ENCODE data around the gene FAF2. TPM values are rescaled to one million over a fixed set of nuclear protein-coding genes. Genes with fewer than 3 reads are reported as not detected.

Gene FAF2
- total and polyA plus RNA-seq, 4 donors = 5.0 to 31.4 (median 18.9) TPM

DNA sequence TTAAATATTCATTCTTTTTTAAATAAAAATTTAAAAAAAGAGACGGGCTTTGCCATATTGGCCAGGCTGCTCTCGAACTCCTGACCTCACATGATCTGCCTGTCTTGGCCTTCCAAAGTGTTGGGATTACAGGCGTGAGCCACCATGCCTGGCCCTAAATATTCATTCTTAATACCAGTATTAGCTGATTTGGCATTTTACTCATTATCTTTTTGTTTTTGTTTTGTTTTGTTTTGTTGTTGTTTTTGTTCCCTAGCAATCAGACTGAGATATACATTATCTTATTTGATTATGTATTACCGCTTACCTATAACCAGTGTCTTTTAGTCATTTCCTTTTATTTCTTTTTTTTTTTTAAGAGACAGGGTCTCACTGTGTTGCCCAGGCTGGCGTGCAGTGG is 51.1 kb downstream of the FAF2 start:
- Histone ChIP-seq H3K4me1 (ENCODE audit: control insufficient read depth in 1 of 2, insufficient read depth in 2 of 2, low read length in 2 of 2) (no peaks in the 10 kb centered on the region), H3K9me3 (ENCODE audit: control insufficient read depth, low read length) (no peaks in the 10 kb centered on the region), H3K36me3 (ENCODE audit: control insufficient read depth in 1 of 2, insufficient read depth in 2 of 2, low read length in 1 of 2) (peaks cover 7 to 11% of the 10 kb centered on the region in 2 donors), H3K4me3 (ENCODE audit: low read length in 2 of 2) (no peak overlapping the region), H3K27ac (ENCODE audit: low read depth in 1 of 2, low read length in 2 of 2) (no peak overlapping the region), H3K27me3 (ENCODE audit: control insufficient read depth in 1 of 2, insufficient read depth in 2 of 2, low read length in 1 of 2) (no peaks in the 10 kb centered on the region)
- WGBS, 2 donors = 90 to 92% methylated on average over 5 of the region's 5 CpGs
- DNase-seq = no peak
- intact Hi-C loops (cut with DNase I) = no loop called here
- ATAC-seq (ENCODE audit: low FRiP score) = no peak

DNA sequence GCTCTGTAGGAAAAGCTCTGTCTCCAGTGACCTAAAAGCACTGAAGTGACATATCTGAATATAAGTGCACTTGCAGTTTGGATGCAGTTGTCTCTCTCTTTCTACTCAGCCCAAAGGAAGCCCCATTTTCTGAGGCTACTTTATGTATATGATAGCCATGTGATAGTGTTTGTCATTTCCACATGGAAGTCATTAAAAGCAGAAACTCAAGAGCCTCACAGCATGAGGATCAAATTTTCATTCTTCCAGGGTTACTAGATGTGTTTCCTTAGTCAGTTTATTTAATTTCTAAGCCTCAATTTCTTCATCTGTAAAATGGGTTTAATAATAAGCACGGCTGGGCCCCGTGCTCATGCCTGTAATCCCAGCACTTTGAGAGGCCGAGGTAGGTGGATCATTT is 52.3 kb downstream of the FAF2 start:
- Histone ChIP-seq H3K4me3 (ENCODE audit: low read length in 2 of 2) (no peak overlapping the region), H3K27me3 (ENCODE audit: control insufficient read depth in 1 of 2, insufficient read depth in 2 of 2, low read length in 1 of 2) (no peaks in the 10 kb centered on the region), H3K36me3 (ENCODE audit: control insufficient read depth in 1 of 2, insufficient read depth in 2 of 2, low read length in 1 of 2) (peaks cover 7 to 13% of the 10 kb centered on the region in 2 donors), H3K9me3 (ENCODE audit: control insufficient read depth, low read length) (no peaks in the 10 kb centered on the region), H3K27ac (ENCODE audit: low read depth in 1 of 2, low read length in 2 of 2) (no peak overlapping the region), H3K4me1 (ENCODE audit: control insufficient read depth in 1 of 2, insufficient read depth in 2 of 2, low read length in 2 of 2) (no peaks in the 10 kb centered on the region)
- ATAC-seq (ENCODE audit: low FRiP score) (no peak), DNase-seq (no peak)
- WGBS, 2 donors = 94 to 96% methylated on average over 3 of the region's 3 CpGs
- intact Hi-C loops (cut with DNase I) = no loop called here

DNA sequence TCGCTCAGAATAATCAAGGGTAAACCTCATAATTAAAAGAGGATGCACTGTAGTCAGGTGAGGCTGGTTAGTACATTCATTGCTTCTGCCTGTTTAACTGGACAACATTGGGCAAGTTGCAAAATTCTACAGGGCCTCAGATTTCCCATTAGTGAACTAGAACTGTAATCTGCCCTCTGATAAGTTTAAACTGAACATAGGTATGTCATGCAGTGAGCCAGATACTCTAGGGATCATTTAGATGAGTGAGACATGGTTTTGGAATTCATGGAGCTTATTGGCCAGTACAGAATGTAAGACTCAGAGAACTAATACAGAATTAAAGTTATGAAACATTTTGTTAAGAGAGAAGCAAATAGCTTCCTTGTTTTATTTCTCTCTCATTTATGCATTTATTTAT is 53.1 kb downstream of the FAF2 start:
- DNase-seq (no peak), ATAC-seq (ENCODE audit: low FRiP score) (no peak)
- intact Hi-C loops (cut with DNase I) = no loop called here
- no peaks in the 10 kb centered on the region for H3K4me1 ChIP-seq (ENCODE audit: control insufficient read depth in 1 of 2, insufficient read depth in 2 of 2, low read length in 2 of 2)
- 95% methylated on average over 1 of the region's 1 CpG for WGBS, 2 donors
- no peak overlapping the region for H3K27ac ChIP-seq (ENCODE audit: low read depth in 1 of 2, low read length in 2 of 2)
- peaks cover 4 to 13% of the 10 kb centered on the region in 2 donors for H3K36me3 ChIP-seq (ENCODE audit: control insufficient read depth in 1 of 2, insufficient read depth in 2 of 2, low read length in 1 of 2)
- H3K9me3 ChIP-seq (ENCODE audit: control insufficient read depth, low read length) = no peaks in the 10 kb centered on the region
- no peaks in the 10 kb centered on the region for H3K27me3 ChIP-seq (ENCODE audit: control insufficient read depth in 1 of 2, insufficient read depth in 2 of 2, low read length in 1 of 2)
- H3K4me3 ChIP-seq (ENCODE audit: low read length in 2 of 2) = no peak overlapping the region

DNA sequence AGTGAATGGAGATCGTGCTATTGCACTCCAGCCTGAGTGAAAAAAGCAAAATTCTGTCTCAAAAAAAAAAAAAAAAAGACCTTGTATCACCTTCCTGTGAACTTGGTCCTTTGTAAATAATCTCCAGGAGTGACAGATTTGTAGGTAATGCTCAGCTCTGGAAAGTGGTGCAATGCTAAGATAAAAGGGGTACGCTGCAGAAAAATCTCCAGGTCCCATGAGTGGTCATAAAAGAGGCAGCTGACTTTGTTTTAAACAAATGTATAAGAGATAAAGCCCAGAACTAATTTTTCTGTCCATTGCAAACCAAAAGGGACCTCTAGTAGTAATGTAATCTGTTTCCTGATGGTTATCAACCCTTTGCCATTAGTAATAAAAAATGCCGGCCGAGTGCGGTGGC is 55.3 kb downstream of the FAF2 start:
- H3K4me3 ChIP-seq (ENCODE audit: low read length in 2 of 2) = no peak overlapping the region
- no peak overlapping the region for H3K27ac ChIP-seq (ENCODE audit: low read depth in 1 of 2, low read length in 2 of 2)
- no peaks in the 10 kb centered on the region for H3K9me3 ChIP-seq (ENCODE audit: control insufficient read depth, low read length)
- H3K36me3 ChIP-seq (ENCODE audit: control insufficient read depth in 1 of 2, insufficient read depth in 2 of 2, low read length in 1 of 2) = peaks cover 4 to 17% of the 10 kb centered on the region in 2 donors
- intact Hi-C loops (cut with DNase I) = no loop called here
- no peaks in the 10 kb centered on the region for H3K27me3 ChIP-seq (ENCODE audit: control insufficient read depth in 1 of 2, insufficient read depth in 2 of 2, low read length in 1 of 2)
- WGBS, 2 donors = 94 to 95% methylated on average over 5 of the region's 5 CpGs
- H3K4me1 ChIP-seq (ENCODE audit: control insufficient read depth in 1 of 2, insufficient read depth in 2 of 2, low read length in 2 of 2) = no peaks in the 10 kb centered on the region
- ATAC-seq (ENCODE audit: low FRiP score) (no peak), DNase-seq (no peak)

DNA sequence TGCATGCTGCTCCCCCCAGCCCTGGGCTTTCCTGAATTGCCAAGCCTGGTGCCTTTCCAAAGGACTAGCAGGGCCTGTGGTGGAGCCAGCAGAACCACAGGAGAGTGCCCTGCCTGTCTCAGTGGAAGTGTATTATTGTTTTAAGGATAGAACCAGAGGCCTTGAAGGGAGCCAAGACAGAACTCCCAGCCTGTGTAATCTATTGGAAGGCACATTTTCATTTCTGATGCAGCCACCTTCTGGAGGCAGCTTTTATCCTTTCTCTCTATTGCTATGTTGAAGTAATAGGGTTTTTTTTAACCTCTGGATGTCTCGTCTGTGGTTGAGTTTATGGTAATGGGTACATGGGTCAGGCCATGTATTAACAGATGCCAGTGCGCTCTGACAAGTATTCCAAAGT is 59.7 kb downstream of the FAF2 start:
- 77 to 90% methylated on average over 2 of the region's 2 CpGs for WGBS, 2 donors
- Histone ChIP-seq H3K27me3 (ENCODE audit: control insufficient read depth in 1 of 2, insufficient read depth in 2 of 2, low read length in 1 of 2) (no peaks in the 10 kb centered on the region), H3K36me3 (ENCODE audit: control insufficient read depth in 1 of 2, insufficient read depth in 2 of 2, low read length in 1 of 2) (peaks cover 0 to 11% of the 10 kb centered on the region in 2 donors), H3K9me3 (ENCODE audit: control insufficient read depth, low read length) (no peaks in the 10 kb centered on the region), H3K4me3 (ENCODE audit: low read length in 2 of 2) (no peak overlapping the region), H3K27ac (ENCODE audit: low read depth in 1 of 2, low read length in 2 of 2) (no peak overlapping the region), H3K4me1 (ENCODE audit: control insufficient read depth in 1 of 2, insufficient read depth in 2 of 2, low read length in 2 of 2) (no peaks in the 10 kb centered on the region)
- ATAC-seq (ENCODE audit: low FRiP score) (no peak), DNase-seq (no peak)
- intact Hi-C loops (cut with DNase I) = no loop called here

DNA sequence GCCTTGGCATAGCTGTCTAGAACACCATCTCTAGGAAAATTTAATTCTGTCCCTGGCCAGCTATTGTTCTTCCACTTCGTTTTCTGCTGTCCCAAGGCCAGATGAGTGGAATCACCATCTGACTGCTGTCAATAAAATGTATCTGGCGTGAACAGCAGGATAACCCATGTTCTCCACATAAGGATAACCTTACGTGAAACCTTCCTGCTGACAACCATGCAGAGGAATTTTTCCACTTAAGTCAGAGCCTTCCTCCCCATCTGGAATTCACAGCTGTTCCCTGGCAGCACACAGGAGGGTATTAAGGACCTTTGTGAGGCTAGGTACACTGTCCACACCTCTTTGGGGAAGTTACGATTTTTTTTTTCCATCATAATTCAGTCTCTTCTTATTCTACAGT is 60.4 kb downstream of the FAF2 start:
- intact Hi-C loops (cut with DNase I) = no loop called here
- Histone ChIP-seq H3K27me3 (ENCODE audit: control insufficient read depth in 1 of 2, insufficient read depth in 2 of 2, low read length in 1 of 2) (no peaks in the 10 kb centered on the region), H3K4me1 (ENCODE audit: control insufficient read depth in 1 of 2, insufficient read depth in 2 of 2, low read length in 2 of 2) (no peaks in the 10 kb centered on the region), H3K36me3 (ENCODE audit: control insufficient read depth in 1 of 2, insufficient read depth in 2 of 2, low read length in 1 of 2) (peaks cover 0 to 11% of the 10 kb centered on the region in 2 donors), H3K9me3 (ENCODE audit: control insufficient read depth, low read length) (no peaks in the 10 kb centered on the region), H3K27ac (ENCODE audit: low read depth in 1 of 2, low read length in 2 of 2) (no peak overlapping the region), H3K4me3 (ENCODE audit: low read length in 2 of 2) (no peak overlapping the region)
- 79 to 80% methylated on average over 4 of the region's 4 CpGs for WGBS, 2 donors
- DNase-seq = no peak
- ATAC-seq (ENCODE audit: low FRiP score) = no peak

DNA sequence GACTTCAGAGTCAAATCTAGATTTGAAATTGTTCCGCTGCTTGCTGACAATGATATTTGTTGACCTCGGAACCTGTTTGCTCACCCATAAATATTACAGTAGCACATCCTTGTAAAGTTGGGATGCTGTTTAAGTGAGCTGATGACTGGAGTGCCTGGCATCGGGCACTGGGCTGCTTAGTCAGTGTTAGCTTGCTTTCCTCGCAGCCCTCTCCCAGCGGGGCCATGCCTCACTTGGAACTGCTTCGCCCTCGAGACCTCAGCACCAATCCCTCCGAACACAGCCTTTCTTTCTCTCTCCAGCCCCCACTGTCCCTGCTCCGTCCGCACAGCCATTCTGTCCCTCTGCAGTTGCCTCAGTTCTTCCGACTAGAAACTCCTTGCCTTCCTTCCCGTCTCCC is 65.6 kb downstream of the FAF2 start:
- no peak for DNase-seq
- H3K27me3 ChIP-seq (ENCODE audit: control insufficient read depth in 1 of 2, insufficient read depth in 2 of 2, low read length in 1 of 2) = no peaks in the 10 kb centered on the region
- no peaks in the 10 kb centered on the region for H3K4me1 ChIP-seq (ENCODE audit: control insufficient read depth in 1 of 2, insufficient read depth in 2 of 2, low read length in 2 of 2)
- ATAC-seq (ENCODE audit: low FRiP score) = no peak
- WGBS, 2 donors = 77 to 82% methylated on average over 12 of the region's 12 CpGs
- H3K4me3 ChIP-seq (ENCODE audit: low read length in 2 of 2) = no peak overlapping the region
- H3K36me3 ChIP-seq (ENCODE audit: control insufficient read depth in 1 of 2, insufficient read depth in 2 of 2, low read length in 1 of 2) = no peaks in the 10 kb centered on the region
- no peaks in the 10 kb centered on the region for H3K9me3 ChIP-seq (ENCODE audit: control insufficient read depth, low read length)
- intact Hi-C loops (cut with DNase I) = no loop called here
- H3K27ac ChIP-seq (ENCODE audit: low read depth in 1 of 2, low read length in 2 of 2) = no peak overlapping the region

DNA sequence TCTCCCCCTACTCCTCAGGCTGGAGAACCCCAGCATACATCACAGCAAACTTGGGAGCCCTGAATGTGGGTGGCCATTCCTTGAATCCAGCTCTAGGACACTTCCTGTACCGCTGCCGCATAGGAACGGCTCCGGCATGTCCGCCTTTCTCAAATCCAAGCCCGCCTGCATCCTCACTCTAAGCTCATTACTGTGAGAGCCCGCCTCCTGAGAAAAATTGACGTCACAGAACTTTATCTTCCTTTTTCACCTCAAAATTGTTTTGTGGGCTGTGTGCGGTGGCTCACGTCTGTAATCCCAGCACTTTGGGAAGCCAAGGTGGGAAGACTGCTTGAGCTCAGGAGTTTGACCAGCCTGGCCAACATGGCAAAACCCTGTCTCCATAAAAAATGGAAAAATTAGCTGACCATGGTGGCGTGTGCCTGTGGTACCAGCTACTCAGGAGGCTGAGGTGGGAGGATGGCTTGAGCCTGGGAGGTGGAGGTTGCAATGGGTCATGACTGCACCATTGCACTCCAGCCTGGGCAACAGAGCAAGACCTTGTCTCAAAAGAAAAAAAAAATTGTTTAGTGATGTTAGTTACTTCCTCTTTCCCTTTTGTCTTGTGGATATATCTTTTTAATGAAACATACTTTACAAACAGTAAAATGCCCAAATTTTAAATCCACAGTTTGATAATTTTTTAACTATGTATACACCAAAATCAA is 66.2 kb downstream of the FAF2 start:
- no peak overlapping the region for H3K4me3 ChIP-seq (ENCODE audit: low read length in 2 of 2)
- no peaks in the 10 kb centered on the region for H3K27me3 ChIP-seq (ENCODE audit: control insufficient read depth in 1 of 2, insufficient read depth in 2 of 2, low read length in 1 of 2)
- intact Hi-C loops (cut with DNase I) = no loop called here
- no peak overlapping the region for H3K27ac ChIP-seq (ENCODE audit: low read depth in 1 of 2, low read length in 2 of 2)
- no peaks in the 10 kb centered on the region for H3K36me3 ChIP-seq (ENCODE audit: control insufficient read depth in 1 of 2, insufficient read depth in 2 of 2, low read length in 1 of 2)
- H3K4me1 ChIP-seq (ENCODE audit: control insufficient read depth in 1 of 2, insufficient read depth in 2 of 2, low read length in 2 of 2) = no peaks in the 10 kb centered on the region
- no peaks in the 10 kb centered on the region for H3K9me3 ChIP-seq (ENCODE audit: control insufficient read depth, low read length)
- ATAC-seq (ENCODE audit: low FRiP score) (no peak), DNase-seq (no peak)
- 73 to 75% methylated on average over 11 of the region's 11 CpGs for WGBS, 2 donors

DNA sequence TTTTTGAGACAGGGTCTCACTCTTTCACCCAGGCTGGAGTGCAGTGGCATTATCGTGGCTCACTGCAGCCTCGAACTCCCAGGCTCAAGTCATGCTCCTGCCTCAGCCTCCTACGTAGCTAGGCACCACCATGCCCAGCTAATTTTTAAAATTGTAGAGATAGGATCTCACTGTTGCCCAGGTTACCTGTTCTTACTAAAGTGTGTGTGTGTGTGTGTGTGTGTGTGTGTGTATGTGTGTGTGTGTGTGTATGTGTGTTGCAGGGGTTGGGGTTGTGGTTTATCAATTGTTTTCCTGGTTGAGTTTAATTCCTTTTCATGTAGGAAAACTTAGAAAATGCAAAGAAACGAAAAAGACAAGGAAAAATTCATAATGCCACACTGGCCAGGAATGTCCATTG is 67.2 kb downstream of the FAF2 start:
- Histone ChIP-seq H3K4me3 (ENCODE audit: low read length in 2 of 2) (no peak overlapping the region), H3K36me3 (ENCODE audit: control insufficient read depth in 1 of 2, insufficient read depth in 2 of 2, low read length in 1 of 2) (no peaks in the 10 kb centered on the region)
- intact Hi-C loops (cut with DNase I) = no loop called here

More for the DNA sequence above, 67.2 kb downstream of the FAF2 start:
- 77 to 82% methylated on average over 4 of the region's 4 CpGs for WGBS, 2 donors
- no peak overlapping the region for H3K27ac ChIP-seq (ENCODE audit: low read depth in 1 of 2, low read length in 2 of 2)
- no peaks in the 10 kb centered on the region for H3K27me3 ChIP-seq (ENCODE audit: control insufficient read depth in 1 of 2, insufficient read depth in 2 of 2, low read length in 1 of 2)
- ATAC-seq (ENCODE audit: low FRiP score) (no peak), DNase-seq (no peak)
- H3K9me3 ChIP-seq (ENCODE audit: control insufficient read depth, low read length) = no peaks in the 10 kb centered on the region
- no peaks in the 10 kb centered on the region for H3K4me1 ChIP-seq (ENCODE audit: control insufficient read depth in 1 of 2, insufficient read depth in 2 of 2, low read length in 2 of 2)
